Measurements from ENCODE around the gene SUFU. TPM values are rescaled to one million over a fixed set of nuclear protein-coding genes. Genes with fewer than 3 reads are reported as not detected.

SUFU gene
- total RNA-seq, 1 donor from 2014 or later = 13.5 TPM

DNA sequence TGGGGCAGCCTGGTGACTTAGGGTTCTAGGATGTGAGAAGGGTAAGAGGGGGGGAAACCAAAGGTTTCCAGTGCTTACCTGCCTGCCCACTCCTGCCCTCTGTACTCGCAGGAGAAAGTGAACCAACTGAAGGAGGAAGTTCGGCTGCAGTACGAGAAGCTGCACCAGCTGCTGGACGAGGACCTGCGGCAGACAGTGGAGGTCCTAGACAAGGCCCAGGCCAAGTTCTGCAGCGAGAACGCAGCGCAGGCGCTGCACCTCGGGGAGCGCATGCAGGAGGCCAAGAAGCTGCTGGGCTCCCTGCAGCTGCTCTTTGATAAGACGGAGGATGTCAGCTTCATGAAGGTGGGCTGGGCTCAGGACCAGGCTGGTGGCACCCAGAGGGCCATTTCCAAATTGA, 151.2 kb downstream of the SUFU start:
- peaks cover 53% of the 10 kb centered on the region for H3K36me3 ChIP-seq
- intact Hi-C loops (cut with DNase I) = no loop called here
- no peaks in the 10 kb centered on the region for H3K9me3 ChIP-seq
- no peak overlapping the region for H3K27ac ChIP-seq
- DNase-seq (no peak), ATAC-seq (no peak)
- TF ChIP-seq, protein P1, sequence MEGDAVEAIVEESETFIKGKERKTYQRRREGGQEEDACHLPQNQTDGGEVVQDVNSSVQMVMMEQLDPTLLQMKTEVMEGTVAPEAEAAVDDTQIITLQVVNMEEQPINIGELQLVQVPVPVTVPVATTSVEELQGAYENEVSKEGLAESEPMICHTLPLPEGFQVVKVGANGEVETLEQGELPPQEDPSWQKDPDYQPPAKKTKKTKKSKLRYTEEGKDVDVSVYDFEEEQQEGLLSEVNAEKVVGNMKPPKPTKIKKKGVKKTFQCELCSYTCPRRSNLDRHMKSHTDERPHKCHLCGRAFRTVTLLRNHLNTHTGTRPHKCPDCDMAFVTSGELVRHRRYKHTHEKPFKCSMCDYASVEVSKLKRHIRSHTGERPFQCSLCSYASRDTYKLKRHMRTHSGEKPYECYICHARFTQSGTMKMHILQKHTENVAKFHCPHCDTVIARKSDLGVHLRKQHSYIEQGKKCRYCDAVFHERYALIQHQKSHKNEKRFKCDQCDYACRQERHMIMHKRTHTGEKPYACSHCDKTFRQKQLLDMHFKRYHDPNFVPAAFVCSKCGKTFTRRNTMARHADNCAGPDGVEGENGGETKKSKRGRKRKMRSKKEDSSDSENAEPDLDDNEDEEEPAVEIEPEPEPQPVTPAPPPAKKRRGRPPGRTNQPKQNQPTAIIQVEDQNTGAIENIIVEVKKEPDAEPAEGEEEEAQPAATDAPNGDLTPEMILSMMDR (IDR thresholded peaks at IDR 0.05) = no peak
- no peaks in the 10 kb centered on the region for H3K27me3 ChIP-seq
- no peak overlapping the region for H3K4me3 ChIP-seq
- H3K4me1 ChIP-seq = peaks cover 86% of the 10 kb centered on the region

DNA sequence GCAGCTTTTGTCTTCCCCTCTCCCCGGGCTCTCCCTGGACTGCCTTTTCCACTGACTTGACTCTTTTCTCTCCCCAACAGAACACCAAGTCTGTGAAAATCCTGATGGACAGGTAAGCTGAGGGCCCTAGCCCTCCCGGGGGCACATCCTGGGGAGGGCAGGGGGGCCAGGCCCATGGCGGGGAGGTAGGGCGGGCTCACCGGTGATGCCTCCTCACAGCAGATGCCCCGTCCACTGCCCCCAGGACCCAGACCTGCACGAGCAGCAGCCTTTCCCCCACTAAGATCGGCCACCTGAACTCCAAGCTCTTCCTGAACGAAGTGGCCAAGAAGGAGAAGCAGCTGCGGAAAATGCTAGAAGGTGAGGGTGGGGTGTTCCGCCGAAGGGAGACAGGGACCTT, 152.3 kb downstream of the SUFU start:
- Histone ChIP-seq H3K4me3 (no peak overlapping the region), H3K4me1 (peaks cover 86% of the 10 kb centered on the region), H3K36me3 (peaks cover 53% of the 10 kb centered on the region), H3K9me3 (no peaks in the 10 kb centered on the region), H3K27ac (peak overlapping the region; percentile 85), H3K27me3 (no peaks in the 10 kb centered on the region)
- TF ChIP-seq, protein P1 (IDR thresholded peaks at IDR 0.05) = no peak
- no peak for DNase-seq
- intact Hi-C loops (cut with DNase I) = no loop called here
- ATAC-seq = no peak

DNA sequence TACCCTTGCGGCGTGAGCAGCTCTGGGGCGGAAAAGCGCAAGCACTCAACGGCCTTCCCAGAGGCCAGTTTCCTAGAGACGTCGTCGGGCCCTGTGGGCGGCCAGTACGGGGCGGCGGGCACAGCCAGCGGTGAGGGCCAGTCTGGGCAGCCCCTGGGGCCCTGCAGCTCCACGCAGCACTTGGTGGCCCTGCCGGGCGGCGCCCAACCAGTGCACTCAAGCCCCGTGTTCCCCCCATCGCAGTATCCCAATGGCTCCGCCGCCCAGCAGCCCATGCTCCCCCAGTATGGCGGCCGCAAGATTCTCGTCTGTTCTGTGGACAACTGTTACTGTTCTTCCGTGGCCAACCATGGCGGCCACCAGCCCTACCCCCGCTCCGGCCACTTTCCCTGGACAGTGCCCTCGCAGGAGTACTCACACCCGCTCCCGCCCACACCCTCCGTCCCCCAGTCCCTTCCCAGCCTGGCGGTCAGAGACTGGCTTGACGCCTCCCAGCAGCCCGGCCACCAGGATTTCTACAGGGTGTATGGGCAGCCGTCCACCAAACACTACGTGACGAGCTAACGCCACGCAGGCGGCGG, 153.1 kb downstream of the SUFU start:
- Histone ChIP-seq H3K27me3 (no peaks in the 10 kb centered on the region), H3K4me3 (no peak overlapping the region), H3K4me1 (peaks cover 85% of the 10 kb centered on the region), H3K36me3 (peaks cover 51% of the 10 kb centered on the region), H3K9me3 (no peaks in the 10 kb centered on the region), H3K27ac (peak overlapping the region; percentile 85)
- ATAC-seq (no peak), DNase-seq (no peak)
- intact Hi-C loops (cut with DNase I) = no loop called here
- TF ChIP-seq, protein P1 (IDR thresholded peaks at IDR 0.05) = no peak

DNA sequence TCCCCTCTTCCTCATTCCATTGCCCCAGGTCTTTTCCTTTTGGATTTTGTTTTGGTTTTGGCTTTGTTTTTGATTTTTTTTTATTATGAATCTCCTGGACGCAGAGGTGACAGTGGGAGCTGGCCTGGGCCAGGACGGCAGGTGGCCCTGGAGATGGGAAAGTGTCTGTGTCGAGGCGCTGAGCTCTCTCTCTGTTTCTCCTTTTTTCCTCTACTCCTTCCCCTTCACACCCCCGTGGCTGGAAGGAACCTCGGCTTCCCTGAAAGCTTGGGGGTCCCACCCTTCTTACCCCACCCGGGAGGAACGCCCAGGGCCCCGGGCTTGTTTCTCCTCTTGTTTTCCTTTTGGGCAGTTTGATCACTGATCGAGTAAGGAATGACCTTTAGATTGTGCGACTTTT, 153.7 kb downstream of the SUFU start:
- no peaks in the 10 kb centered on the region for H3K9me3 ChIP-seq
- peak overlapping the region; percentile 85 for H3K27ac ChIP-seq
- H3K36me3 ChIP-seq = peaks cover 49% of the 10 kb centered on the region
- no peak for ATAC-seq
- no peak for DNase-seq
- no peak overlapping the region for H3K4me3 ChIP-seq
- TF ChIP-seq, protein P1 (IDR thresholded peaks at IDR 0.05) = no peak
- intact Hi-C loops (cut with DNase I) = no loop called here
- no peaks in the 10 kb centered on the region for H3K27me3 ChIP-seq
- peaks cover 80% of the 10 kb centered on the region for H3K4me1 ChIP-seq

DNA sequence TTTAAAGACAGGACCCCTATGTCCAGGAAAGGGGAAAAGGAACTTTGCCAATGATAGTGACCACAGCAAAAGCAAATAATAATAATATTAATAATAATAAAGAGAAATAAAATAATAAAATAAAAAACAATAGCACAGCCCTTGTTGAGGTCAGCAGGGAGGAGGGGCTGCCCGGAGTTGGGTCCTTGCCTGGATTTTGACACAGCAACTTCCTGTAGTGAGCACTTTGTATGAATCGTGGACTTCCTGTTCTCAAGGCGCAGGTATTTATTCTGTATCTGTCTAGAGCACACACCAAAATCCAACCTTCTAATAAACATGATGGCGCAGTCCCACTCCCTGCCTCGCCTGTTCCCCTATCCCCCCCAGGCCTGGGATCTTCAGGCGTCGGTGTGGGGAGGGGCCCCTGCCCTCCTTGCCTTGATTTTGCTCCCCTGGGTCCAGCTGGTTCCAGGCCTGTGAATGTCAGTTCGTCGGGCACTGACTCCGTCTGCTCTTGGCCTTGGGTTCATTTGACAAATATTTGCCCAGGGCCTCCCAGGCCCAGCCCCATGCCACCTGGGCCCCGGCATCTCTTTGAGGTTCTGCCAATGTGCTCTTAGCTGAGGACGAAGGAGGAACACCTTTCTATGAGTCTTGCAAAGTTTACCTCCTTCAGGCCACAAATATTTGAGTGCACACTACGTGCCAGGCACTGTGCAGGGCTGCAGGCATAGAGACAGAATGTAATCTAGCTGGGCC, 154.4 kb downstream of the SUFU start:
- H3K9me3 ChIP-seq = no peaks in the 10 kb centered on the region
- intact Hi-C loops (cut with DNase I) = no loop called here
- TF ChIP-seq, protein P1 (IDR thresholded peaks at IDR 0.05) = no peak
- DNase-seq (peak; percentile 88), ATAC-seq (peak; percentile 83)
- no peaks in the 10 kb centered on the region for H3K27me3 ChIP-seq
- peak overlapping the region; percentile 85 for H3K27ac ChIP-seq
- H3K4me3 ChIP-seq = no peak overlapping the region
- peaks cover 73% of the 10 kb centered on the region for H3K4me1 ChIP-seq
- peaks cover 49% of the 10 kb centered on the region for H3K36me3 ChIP-seq
